Measurements from ENCODE around the gene TMEM91.

- no peak for TF ChIP-seq USF1 (IDR thresholded peaks at IDR 0.05; ENCODE audit: borderline replicate concordance, low read depth)
- no peak for TF ChIP-seq RAD21 (IDR thresholded peaks at IDR 0.05; ENCODE audit: low read length)
- no peak for TF ChIP-seq EP300 (IDR thresholded peaks at IDR 0.05; ENCODE audit: borderline replicate concordance in 1 of 2, low read depth in 1 of 2, low read length in 1 of 2)
- TF ChIP-seq SIN3A (IDR thresholded peaks at IDR 0.05; ENCODE audit: borderline replicate concordance, low read depth, low read length) = no peak
- TF ChIP-seq YY1 (IDR thresholded peaks at IDR 0.05; ENCODE audit: low read depth) = no peak
- no peak for TF ChIP-seq FOXM1 (IDR thresholded peaks at IDR 0.05; ENCODE audit: low read depth)
- no peak for TF ChIP-seq CTCF (IDR thresholded peaks at IDR 0.05)
- TF ChIP-seq POLR2AphosphoS5 (IDR thresholded peaks at IDR 0.05; ENCODE audit: low read depth, low read length) = no peak
Observed at GRCh38 chr19:41330481-41330880, 45.9 kb upstream of the TMEM91 start.

Measured in SK-N-SH (cell line).